GM06990 (cell line): Measurements from ENCODE around the gene CTIF.

Experiments
- DNase-seq: peaks from one replicate; pipeline ENCODE4 v3.0.0-alpha.2; 2011; ENCODE audit not compliant: insufficient read length; ENCODE audit errors: extremely low read depth
- H3K27me3 ChIP-seq: replicated peaks from 2 replicates; pipeline ENCODE4 v1.6.0; 2011; ENCODE audit warnings: low read length; ENCODE audit not compliant: control insufficient read depth, insufficient read depth
- H3K36me3 ChIP-seq: 2 replicates; pipeline ENCODE4 v1.5.1; 2011; ENCODE audit warnings: low read length; ENCODE audit not compliant: control insufficient read depth, insufficient read depth
- H3K4me3 ChIP-seq: replicated peaks from 2 replicates; pipeline ENCODE4 v1.5.1; 2011; ENCODE audit warnings: low read depth, mild to moderate bottlenecking, control low read depth, low read length
- TF ChIP-seq, protein P1 (sequence below): IDR thresholded peaks from 2 replicates; pipeline ENCODE4 v1.5.1; 2011; ENCODE audit warnings: low read length, control low read depth, mild to moderate bottlenecking, inconsistent platforms; ENCODE audit not compliant: insufficient read depth, poor library complexity, severe bottlenecking

The CTIF gene

DNA sequence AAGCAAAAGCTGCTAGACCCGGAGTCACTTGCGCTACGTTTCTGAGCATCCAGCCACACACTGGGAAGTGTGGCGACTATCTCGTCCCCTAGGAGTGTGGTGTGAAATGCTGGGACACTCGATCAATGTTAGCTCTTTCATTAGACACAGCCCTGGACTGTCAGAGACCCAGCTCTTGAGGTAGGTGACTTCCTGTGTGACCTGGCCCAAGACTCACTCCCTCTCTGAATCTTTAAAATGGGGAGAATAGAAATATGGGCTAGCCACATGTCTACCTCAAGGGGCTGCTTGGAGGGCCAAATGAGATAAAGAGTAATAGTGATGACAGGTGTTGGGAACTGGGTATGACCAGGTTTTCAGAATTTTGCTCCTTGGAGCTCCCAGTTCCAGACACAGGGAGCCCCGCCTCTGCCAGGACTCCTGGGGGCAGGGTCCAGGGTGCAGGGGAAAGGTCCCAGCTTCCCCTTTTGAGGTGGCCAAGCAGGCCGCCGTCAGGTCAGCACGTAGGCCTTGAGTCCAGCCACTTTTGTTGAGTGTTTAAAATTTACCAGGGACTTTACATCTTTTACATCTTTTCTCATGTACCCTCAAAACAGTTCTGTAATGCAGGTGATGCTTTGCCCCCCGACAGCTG, 36.0 kb downstream of the CTIF start:
- Histone ChIP-seq H3K27me3 (no peaks in the 10 kb centered on the region), H3K4me3 (no peak overlapping the region), H3K36me3 (no peaks in the 10 kb centered on the region)
- TF ChIP-seq, protein P1, sequence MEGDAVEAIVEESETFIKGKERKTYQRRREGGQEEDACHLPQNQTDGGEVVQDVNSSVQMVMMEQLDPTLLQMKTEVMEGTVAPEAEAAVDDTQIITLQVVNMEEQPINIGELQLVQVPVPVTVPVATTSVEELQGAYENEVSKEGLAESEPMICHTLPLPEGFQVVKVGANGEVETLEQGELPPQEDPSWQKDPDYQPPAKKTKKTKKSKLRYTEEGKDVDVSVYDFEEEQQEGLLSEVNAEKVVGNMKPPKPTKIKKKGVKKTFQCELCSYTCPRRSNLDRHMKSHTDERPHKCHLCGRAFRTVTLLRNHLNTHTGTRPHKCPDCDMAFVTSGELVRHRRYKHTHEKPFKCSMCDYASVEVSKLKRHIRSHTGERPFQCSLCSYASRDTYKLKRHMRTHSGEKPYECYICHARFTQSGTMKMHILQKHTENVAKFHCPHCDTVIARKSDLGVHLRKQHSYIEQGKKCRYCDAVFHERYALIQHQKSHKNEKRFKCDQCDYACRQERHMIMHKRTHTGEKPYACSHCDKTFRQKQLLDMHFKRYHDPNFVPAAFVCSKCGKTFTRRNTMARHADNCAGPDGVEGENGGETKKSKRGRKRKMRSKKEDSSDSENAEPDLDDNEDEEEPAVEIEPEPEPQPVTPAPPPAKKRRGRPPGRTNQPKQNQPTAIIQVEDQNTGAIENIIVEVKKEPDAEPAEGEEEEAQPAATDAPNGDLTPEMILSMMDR, result no peak
- no peak for DNase-seq

DNA sequence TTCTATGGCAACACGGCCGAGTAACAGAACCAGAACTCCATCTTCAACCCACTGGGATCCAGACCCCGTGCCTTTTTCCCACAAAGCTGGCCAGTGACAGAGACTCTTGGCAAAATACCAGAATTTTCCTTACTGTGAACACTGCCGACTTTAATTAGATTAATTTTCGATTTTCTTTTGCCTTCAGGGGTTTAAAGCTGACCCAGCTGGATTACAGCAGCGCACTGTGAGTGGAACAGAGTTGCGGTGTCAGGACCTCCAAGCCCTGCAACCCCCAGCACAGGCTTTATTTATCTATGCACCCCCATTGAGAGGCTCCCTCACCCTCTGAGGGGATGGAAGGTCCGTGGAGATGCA, 36.4 kb downstream of the CTIF start:
- no peak overlapping the region for H3K4me3 ChIP-seq
- no peaks in the 10 kb centered on the region for H3K36me3 ChIP-seq
- no peak for DNase-seq
- TF ChIP-seq, protein P1, result no peak
- H3K27me3 ChIP-seq, result no peaks in the 10 kb centered on the region

DNA sequence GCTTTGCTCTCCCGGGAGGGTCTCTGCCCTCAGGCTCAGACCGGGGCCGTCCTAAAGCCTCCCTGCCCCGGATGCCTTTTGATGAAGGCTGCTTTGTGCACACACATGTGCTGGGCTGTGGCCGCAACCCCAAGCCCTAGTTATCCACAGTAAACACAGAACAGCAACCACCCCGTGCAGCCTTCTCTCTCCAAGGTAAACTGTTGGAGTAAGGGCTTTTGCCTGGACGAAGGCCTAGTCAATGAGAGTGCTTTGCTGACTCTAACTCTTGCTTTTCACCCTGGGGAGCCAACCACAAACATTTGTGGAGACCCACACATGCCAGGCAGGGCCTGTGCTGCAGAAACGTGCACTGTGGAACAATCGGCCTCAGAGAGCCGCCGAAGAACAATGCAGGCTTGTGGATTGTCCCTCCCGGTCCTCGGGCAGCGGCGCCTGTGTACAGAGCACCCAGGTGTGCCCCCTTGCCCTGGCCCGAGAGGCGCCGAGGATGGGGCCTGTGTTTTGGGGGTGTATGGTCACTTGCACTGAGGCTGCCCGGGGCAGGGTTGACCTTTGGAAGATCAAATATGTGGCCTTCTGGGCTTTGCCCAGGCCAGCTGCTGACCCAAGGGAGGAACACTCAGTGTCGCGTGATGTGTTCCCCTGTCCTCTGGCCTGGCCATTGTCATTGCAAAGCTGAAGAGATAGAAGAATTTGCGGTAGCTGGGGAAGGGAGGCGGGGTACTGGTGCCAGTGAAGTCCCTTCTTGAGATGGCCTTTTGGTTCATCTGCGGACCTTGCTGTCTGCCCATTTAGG, 37.0 kb downstream of the CTIF start:
- no peak overlapping the region for H3K4me3 ChIP-seq
- DNase-seq, result no peak
- TF ChIP-seq, protein P1, result no peak
- no peaks in the 10 kb centered on the region for H3K27me3 ChIP-seq
- H3K36me3 ChIP-seq, result no peaks in the 10 kb centered on the region

DNA sequence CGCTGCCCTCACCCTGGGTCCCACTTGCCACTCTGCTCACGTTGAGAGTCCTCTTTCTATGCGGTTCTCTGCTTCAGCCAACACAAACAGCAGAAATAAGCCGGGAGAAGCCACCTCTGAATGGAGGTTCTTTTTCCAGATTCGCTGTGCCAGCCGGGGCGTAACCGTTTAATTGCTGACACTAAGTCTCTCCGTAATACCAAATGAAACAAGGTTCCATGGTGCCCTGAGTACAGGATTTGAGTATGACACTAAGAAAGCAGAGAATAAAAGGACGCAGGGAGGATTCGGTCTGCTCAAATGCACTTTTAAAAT, 37.6 kb downstream of the CTIF start:
- DNase-seq, result no peak
- Histone ChIP-seq H3K4me3 (no peak overlapping the region), H3K27me3 (no peaks in the 10 kb centered on the region), H3K36me3 (no peaks in the 10 kb centered on the region)
- TF ChIP-seq, protein P1, result no peak

DNA sequence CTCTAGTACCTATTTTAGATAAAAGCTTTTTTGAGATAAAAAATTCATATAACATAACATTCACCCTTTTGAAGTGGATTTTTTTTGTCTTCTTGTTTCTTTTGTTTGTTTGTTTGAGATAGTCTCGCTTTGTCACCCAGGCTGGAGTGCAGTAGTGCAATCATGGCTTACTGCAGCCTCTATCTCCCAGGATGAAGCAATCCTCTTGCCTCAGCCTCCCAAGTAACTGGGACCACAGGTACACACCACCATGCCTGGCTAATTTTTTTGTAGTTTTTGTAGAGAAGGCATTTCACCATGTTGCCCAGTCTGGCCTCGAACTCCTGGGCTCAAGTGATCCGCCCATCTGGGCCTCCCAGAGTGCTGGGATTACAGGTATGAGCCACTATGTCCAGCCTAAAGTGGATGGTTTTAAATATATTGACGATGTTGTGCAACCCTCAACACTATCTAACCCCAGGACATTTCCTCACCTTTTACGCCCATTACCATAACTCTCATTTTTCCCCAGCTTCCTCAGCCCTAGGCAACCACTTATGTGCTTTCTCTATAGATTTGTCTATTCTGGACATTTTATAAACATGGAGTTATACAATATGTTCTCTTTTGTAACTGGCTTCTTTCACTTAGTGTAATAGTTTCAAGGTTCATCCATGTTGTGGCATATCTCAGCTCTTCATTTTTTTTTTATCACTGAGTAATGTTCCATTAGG, 38.8 kb downstream of the CTIF start:
- no peaks in the 10 kb centered on the region for H3K27me3 ChIP-seq
- no peaks in the 10 kb centered on the region for H3K36me3 ChIP-seq
- TF ChIP-seq, protein P1, result no peak
- no peak for DNase-seq
- H3K4me3 ChIP-seq, result no peak overlapping the region
